GM12801 (cell line): ENCODE data around the gene ZNF726.

Source experiments
- TF ChIP-seq, protein P1 (sequence below): IDR thresholded peaks from one replicate; pipeline ENCODE4 v1.5.1; 2011; ENCODE audit warnings: control low read depth; ENCODE audit not compliant: insufficient read length; ENCODE audit errors: extremely low read depth

The ZNF726 gene

DNA sequence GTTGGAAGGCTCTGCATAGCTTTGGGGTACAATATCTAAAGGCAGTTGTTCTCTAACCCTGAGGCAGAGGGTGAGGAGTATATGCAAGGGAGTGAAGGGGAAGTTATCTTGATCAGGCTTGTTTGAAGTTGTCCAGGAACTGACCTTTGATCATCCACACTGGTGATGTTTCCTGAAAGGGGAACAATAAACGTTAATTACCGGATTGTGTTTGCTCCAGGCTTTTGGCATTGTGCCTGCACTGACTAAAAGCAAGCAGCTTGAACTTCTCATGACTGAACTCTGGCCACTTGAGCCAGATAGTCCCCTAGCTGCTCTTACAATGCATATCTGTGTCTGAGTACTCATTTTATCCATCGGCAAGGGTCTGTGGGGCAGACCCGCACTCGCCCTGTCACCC lies 27.0 kb upstream of the ZNF726 start:
- TF ChIP-seq, protein P1, sequence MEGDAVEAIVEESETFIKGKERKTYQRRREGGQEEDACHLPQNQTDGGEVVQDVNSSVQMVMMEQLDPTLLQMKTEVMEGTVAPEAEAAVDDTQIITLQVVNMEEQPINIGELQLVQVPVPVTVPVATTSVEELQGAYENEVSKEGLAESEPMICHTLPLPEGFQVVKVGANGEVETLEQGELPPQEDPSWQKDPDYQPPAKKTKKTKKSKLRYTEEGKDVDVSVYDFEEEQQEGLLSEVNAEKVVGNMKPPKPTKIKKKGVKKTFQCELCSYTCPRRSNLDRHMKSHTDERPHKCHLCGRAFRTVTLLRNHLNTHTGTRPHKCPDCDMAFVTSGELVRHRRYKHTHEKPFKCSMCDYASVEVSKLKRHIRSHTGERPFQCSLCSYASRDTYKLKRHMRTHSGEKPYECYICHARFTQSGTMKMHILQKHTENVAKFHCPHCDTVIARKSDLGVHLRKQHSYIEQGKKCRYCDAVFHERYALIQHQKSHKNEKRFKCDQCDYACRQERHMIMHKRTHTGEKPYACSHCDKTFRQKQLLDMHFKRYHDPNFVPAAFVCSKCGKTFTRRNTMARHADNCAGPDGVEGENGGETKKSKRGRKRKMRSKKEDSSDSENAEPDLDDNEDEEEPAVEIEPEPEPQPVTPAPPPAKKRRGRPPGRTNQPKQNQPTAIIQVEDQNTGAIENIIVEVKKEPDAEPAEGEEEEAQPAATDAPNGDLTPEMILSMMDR = no peak

DNA sequence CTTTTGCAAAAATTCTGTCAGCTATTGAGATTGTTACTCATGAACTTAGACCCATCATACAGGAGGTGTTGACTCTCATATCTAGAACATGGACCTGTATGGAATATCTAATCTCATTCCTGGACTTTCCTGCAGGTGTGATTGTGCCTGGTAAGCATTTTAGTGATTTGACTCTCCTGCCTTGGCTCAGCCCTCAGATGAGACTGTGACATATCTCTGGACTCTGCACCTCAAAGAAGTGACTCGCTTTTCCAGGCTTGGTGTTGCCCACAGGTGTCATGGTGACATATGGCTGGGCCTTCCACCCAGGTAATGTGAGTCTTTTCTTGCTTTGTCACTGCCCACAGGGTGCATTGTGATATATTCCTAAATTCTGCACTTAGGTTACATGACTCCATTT lies 17.8 kb upstream of the ZNF726 start:
- TF ChIP-seq, protein P1 = no peak

DNA sequence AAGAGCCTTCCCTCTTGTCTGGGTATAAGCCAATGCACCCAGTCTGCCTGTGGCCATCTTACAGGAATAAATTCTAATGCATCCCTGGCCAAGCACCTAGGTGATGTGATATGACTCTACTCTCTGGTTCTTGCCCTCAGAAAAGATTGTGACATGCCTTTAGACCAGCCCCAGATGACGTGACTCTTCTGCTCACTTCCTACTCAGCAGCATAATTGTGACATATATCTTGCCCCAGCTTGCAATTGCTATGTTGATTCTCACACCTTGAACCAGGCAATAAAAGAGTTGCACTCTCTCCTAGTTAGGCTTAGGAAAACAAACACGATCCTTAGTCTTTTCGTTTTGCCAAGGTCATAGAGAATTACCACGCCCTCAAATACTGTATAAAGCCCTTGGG lies 13.3 kb upstream of the ZNF726 start:
- TF ChIP-seq, protein P1 = no peak

DNA sequence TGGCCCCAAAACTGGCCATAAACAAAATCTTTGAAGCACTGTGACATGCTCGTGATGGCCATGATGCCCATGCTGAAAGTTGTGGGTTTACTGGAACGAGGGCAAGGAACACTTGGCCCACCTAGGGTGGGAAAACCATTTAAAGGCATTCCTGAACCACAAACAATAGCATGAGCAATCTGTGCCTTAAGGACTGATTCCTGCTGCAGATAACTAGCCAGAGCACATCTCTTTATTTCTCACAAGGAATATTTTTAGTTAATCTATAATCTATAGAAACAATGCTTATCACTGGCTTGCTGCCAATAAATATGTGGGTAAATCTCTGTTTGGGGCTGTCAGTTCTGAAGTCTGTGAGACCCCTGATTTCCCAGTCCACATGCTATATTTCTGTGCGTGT lies 10.3 kb upstream of the ZNF726 start:
- TF ChIP-seq, protein P1 = no peak

DNA sequence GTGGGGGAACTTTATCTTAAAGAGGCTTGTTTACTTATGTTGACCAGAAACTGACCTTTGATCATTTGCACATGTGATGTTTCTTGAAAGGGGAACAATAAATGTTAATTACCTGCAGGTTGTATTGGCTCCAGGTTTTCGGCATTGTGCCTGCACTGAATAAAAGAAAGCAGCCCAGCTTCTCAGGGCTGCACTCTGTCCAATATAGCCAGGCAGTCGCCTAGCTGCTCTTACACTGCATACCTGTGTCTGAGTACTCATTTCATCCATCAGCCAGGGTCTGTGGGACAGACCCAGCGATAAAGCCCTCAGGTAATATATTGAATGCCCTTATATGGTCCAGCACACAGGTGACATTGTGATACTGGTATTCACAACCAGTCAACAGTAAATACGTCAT lies 8.9 kb upstream of the ZNF726 start:
- TF ChIP-seq, protein P1 = no peak

DNA sequence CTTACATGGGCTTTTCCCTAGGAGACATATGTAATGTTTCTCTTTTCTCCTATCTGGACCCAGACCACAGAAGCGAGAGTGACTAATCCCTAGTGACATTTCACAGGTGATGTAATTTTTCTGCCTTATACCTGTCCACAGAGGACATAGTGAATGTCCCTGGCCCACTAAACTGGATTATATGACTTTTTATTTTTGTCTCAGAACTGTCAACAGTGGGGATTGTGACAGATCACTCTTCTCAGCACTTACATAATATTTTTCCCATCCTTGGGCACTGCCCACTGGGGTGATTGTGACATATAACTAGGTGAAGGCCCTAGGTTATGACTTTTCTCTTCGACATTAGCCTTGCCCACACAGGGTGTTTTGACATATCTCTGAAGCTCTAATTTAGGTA lies 7.9 kb upstream of the ZNF726 start:
- TF ChIP-seq, protein P1 = no peak

DNA sequence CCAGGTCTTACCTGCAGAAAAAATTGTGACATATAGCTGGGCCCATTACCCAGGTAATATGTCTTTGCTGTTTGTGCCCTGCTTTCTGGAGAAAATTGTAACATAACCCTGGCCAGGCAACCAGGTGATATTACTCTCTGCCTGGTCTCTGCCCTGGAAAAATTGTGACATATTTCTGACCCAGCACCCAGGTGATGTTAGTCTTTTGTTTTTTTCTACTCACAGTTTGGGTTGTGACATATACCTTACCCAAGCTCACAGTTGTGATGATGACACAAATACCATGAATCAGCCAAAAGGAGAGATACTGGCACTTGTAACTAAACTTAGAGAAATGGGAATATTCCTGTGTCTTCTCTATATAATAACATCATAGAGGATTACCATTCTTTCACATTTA lies 6.5 kb upstream of the ZNF726 start:
- TF ChIP-seq, protein P1 = no peak

DNA sequence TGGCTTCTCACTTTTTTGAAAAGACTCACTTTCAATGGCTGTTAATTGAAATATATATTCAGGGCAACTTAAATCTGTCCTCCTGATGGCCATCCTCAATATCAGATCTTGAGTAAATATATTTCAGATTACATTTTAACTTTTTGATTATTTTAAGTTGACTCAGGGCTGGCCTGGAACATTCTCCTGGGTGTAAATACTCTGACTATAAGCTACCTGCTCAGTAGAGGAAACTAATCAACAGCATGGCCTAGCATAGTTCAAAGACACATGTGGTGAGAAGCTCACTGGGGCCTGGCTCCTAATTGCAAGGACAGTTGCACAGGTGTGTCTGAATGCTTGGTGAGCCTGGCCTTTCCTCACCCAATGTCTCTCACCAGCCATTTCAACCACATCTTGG lies 5.5 kb upstream of the ZNF726 start:
- TF ChIP-seq, protein P1 = no peak
